K562 (cell line): Measurements from ENCODE around the gene SLC19A1.

Experiments used
- FOS ChIP-seq: IDR thresholded peaks from 3 replicates; pipeline ENCODE4 v1.6.1; 2011; ENCODE audit not compliant: insufficient read length; ENCODE audit errors: extremely low read depth
- MXI1 ChIP-seq: IDR thresholded peaks from 2 replicates; pipeline ENCODE4 v1.6.1; 2011; ENCODE audit warnings: low read depth, mild to moderate bottlenecking, improper control_type of control experiment, low read length

DNA sequence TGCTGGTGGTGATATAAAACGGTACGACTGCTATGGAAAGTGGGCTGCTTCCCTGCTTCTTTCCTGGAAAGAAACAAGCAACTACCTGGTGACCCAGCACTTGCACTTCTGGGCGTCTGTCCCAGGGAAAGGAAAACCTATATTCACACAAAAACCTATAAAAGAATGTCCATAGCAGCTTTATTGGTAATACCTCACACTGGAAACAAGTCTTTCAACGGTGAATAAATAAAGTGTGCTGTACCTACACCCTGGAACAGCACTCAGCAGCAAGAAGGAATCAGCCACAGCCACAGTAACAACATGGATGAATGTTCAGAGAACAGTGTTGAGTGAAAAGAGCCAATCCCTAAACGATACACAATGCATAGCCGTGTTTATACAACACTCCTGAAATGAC lies 19.9 kb downstream of the SLC19A1 start:
- TF ChIP-seq MXI1 (no peak), FOS (no peak)
